Measurements from ENCODE around the gene ENDOD1. TPM values are rescaled to one million over a fixed set of nuclear protein-coding genes. Genes with fewer than 3 reads are reported as not detected.

Gene ENDOD1
- total RNA-seq, 1 donor from 2014 or later: 71.1 TPM

DNA sequence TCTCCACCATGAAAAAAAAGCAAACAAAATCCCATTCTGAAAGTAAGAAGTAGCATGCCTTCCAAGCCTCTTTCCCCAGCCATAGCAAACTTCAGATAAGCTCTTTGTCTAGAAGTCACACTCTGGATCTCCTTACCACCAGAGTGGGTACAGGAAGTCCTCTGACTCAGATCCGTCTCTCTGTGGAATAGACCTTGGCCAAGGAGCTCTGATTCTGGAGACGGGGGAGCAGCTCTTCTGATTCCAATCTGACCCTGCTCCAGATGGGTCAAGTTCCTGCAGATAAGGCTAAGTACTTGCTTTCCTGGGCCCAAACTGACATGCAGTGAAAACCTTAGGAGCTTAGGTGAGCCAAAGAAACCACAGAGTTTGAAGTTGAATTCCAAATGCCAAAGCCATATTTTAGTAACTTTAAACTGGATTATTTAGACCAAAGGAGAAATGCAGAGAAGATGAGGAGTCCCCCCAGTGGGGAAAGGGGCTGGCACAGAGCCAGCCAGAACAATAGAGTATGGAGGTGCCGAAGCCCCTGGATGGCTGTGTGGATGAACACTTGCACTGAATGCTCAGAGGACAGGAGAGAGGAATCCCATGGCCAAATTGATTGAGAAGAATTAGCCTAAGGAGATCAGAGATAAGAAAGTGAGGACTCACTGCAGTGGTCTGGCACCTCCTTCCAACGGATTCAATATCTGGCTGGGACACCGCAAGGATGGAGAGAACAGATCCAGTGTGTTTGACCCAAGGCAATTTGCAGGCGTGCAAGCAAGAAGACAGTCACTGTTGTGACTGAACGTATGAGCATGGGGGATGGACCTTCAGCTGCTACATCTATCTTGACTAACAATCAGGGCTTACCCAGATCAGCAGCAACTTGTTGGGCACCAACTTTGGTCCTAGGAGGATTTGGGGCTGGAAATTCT is 54.9 kb downstream of the ENDOD1 start:
- no peak for DNase-seq (ENCODE audit: low spot score)
- Mint-ChIP-seq H3K4me1 (ENCODE audit: low read depth) (peaks cover 43% of the 10 kb centered on the region), H3K27ac (ENCODE audit: unreplicated experiment) (no peak overlapping the region), H3K27me3 (ENCODE audit: low read depth) (no peaks in the 10 kb centered on the region), H3K4me3 (ENCODE audit: unreplicated experiment) (no peak overlapping the region), H3K9me3 (ENCODE audit: low read depth) (no peaks in the 10 kb centered on the region), H3K36me3 (ENCODE audit: low read depth) (no peaks in the 10 kb centered on the region)
- TF ChIP-seq, protein P1, sequence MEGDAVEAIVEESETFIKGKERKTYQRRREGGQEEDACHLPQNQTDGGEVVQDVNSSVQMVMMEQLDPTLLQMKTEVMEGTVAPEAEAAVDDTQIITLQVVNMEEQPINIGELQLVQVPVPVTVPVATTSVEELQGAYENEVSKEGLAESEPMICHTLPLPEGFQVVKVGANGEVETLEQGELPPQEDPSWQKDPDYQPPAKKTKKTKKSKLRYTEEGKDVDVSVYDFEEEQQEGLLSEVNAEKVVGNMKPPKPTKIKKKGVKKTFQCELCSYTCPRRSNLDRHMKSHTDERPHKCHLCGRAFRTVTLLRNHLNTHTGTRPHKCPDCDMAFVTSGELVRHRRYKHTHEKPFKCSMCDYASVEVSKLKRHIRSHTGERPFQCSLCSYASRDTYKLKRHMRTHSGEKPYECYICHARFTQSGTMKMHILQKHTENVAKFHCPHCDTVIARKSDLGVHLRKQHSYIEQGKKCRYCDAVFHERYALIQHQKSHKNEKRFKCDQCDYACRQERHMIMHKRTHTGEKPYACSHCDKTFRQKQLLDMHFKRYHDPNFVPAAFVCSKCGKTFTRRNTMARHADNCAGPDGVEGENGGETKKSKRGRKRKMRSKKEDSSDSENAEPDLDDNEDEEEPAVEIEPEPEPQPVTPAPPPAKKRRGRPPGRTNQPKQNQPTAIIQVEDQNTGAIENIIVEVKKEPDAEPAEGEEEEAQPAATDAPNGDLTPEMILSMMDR (IDR thresholded peaks at IDR 0.05): no peak

DNA sequence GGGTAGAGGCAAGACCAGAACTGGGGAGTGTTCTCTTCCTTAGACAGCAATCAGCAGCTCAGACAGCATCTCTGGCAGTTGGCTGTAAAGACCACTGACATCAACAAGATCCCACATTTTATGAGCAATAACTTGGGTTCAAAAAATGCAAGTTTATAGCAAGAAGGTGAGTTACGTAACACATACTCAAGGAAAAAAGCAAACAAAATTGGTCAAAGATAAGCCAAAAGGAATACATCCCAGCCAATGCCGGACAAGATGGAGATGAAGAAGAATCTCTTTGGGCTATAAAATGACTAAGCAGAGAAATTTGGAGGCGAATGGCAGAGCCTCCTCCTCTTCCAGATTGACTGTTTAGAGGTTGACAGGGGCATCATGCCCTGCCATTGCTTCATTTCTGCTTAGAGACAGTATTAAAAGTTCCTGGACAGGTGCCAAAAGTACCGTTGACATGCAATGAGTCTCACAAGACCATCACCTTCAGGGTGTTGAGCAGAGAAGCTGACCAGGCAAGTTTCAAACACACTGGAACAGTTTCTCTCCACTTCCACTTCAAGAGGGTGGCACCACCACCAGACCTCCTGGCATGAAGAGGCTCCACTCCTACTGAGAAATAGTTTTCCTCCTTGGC is 55.9 kb downstream of the ENDOD1 start:
- Mint-ChIP-seq H3K4me1 (ENCODE audit: low read depth) (peaks cover 52% of the 10 kb centered on the region), H3K9me3 (ENCODE audit: low read depth) (no peaks in the 10 kb centered on the region), H3K27ac (ENCODE audit: unreplicated experiment) (no peak overlapping the region), H3K4me3 (ENCODE audit: unreplicated experiment) (no peak overlapping the region), H3K27me3 (ENCODE audit: low read depth) (no peaks in the 10 kb centered on the region), H3K36me3 (ENCODE audit: low read depth) (no peaks in the 10 kb centered on the region)
- DNase-seq (ENCODE audit: low spot score): no peak
- TF ChIP-seq, protein P1 (IDR thresholded peaks at IDR 0.05): no peak

DNA sequence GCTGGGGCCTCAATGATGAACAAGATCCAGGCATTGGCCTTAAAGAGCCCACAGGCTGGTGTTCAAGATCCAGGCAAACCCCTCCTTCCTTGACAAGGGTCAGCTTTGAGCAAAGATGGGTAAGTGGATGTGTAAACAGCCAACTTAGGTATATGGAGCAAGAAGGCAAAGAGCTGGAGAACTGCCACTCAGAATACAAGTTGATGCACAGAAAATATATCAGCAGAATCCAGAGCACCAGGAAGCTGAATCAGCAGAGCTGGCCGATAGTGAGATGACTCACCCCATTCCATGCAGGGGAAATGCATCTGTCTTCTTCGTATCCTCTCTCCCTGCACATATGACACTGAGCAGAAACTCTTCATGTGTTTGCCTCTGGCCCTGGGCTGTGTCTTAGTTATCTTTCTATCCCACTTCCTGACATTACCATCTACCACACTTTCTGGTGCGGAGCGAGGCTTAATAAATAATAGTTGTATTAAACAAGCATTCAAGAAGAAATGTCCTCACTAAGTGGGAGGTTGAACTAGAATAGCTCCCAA is 57.8 kb downstream of the ENDOD1 start:
- DNase-seq (ENCODE audit: low spot score): no peak
- no peaks in the 10 kb centered on the region for H3K27me3 Mint-ChIP-seq (ENCODE audit: low read depth)
- H3K27ac Mint-ChIP-seq (ENCODE audit: unreplicated experiment): peak overlapping the region; percentile 90
- H3K4me1 Mint-ChIP-seq (ENCODE audit: low read depth): peaks cover 68% of the 10 kb centered on the region
- H3K9me3 Mint-ChIP-seq (ENCODE audit: low read depth): no peaks in the 10 kb centered on the region
- TF ChIP-seq, protein P1 (IDR thresholded peaks at IDR 0.05): no peak
- no peaks in the 10 kb centered on the region for H3K36me3 Mint-ChIP-seq (ENCODE audit: low read depth)
- H3K4me3 Mint-ChIP-seq (ENCODE audit: unreplicated experiment): no peak overlapping the region

DNA sequence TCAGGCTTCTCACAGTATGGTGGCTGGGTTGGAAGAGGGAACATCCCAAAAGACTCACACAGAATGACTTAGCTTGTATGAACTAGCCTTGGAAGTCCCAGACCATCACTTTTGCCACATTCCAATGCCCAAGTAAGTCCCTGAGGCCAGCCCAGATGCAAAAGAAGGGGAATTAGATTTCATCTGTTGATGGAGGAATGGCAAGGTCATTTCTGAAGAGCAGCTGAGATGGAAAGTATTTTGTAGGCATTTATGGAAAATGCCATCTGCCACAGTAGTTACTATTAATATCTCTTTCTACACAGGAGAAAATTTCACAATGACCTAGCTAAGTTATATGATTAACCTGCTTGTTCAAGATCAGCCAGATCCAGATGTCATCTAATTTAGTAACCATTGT is 58.8 kb downstream of the ENDOD1 start:
- Mint-ChIP-seq H3K4me1 (ENCODE audit: low read depth) (peaks cover 66% of the 10 kb centered on the region), H3K27me3 (ENCODE audit: low read depth) (no peaks in the 10 kb centered on the region), H3K36me3 (ENCODE audit: low read depth) (no peaks in the 10 kb centered on the region), H3K9me3 (ENCODE audit: low read depth) (no peaks in the 10 kb centered on the region), H3K27ac (ENCODE audit: unreplicated experiment) (peak overlapping the region; percentile 90), H3K4me3 (ENCODE audit: unreplicated experiment) (no peak overlapping the region)
- no peak for DNase-seq (ENCODE audit: low spot score)
- TF ChIP-seq, protein P1 (IDR thresholded peaks at IDR 0.05): no peak

DNA sequence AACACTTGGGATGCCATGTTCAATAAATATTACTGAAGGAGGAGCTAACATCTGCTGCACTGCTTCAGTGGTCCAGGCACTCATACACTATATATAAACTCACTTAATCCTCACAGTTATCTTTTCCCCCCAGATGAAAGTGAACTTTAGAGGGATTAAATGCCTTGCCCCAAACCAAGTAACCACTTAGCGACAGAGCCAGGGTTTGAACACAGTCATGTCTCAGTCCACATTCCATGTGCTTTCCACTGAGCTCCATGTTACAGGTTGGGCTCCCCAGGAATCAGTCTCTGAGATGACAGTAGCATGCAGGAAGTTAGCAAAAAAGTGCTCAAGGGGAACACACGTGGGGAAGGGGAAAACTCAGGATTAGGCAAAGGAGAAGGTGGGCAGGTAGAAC is 59.3 kb downstream of the ENDOD1 start:
- Mint-ChIP-seq H3K4me3 (ENCODE audit: unreplicated experiment) (no peak overlapping the region), H3K36me3 (ENCODE audit: low read depth) (no peaks in the 10 kb centered on the region), H3K27me3 (ENCODE audit: low read depth) (no peaks in the 10 kb centered on the region), H3K9me3 (ENCODE audit: low read depth) (no peaks in the 10 kb centered on the region), H3K27ac (ENCODE audit: unreplicated experiment) (peak overlapping the region; percentile 56), H3K4me1 (ENCODE audit: low read depth) (peaks cover 67% of the 10 kb centered on the region)
- TF ChIP-seq, protein P1 (IDR thresholded peaks at IDR 0.05): no peak
- no peak for DNase-seq (ENCODE audit: low spot score)

Data from chondrocyte (in vitro differentiated cells).